HG03280 (cell line): Measurements from ENCODE around the gene SPOUT1.

Source experiments
- ATAC-seq: cut with Tn5 transposase; IDR thresholded peaks from one replicate; pipeline ENCODE4 v1.9.1; 2021; ENCODE audit warnings: mild to moderate bottlenecking, moderate library complexity; ENCODE audit not compliant: unreplicated experiment

Gene SPOUT1

DNA sequence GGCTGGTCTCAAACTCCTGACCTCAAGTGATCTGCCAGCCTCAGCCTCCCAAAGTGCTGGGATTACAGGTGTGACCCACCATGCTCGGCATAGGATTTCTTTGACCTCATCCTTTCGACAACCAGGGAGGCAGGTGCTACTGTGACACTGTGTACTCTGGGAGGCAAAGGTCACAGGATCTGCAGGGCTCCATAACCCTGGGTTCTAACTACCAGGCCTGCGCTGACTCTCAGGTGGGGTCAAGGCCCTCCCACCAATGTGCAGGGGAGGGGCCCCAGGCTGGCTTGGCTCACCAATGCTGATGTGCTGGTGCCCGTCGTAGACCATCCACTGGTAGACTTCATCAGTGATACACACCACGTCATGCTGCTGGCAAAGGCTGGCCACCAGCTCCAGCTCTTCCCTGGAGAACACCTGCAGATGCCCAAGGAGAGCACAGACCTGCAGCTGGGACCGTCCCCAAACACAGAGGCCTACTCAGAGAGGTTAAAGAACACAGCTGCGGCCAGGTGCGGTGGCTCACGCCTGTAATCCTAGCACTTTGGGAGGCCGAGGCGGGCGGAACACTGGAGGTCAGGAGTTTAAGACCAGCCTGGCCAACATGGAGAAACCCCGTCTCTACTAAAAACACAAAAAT lies 7.0 kb upstream of the SPOUT1 start:
- ATAC-seq, result no peak

DNA sequence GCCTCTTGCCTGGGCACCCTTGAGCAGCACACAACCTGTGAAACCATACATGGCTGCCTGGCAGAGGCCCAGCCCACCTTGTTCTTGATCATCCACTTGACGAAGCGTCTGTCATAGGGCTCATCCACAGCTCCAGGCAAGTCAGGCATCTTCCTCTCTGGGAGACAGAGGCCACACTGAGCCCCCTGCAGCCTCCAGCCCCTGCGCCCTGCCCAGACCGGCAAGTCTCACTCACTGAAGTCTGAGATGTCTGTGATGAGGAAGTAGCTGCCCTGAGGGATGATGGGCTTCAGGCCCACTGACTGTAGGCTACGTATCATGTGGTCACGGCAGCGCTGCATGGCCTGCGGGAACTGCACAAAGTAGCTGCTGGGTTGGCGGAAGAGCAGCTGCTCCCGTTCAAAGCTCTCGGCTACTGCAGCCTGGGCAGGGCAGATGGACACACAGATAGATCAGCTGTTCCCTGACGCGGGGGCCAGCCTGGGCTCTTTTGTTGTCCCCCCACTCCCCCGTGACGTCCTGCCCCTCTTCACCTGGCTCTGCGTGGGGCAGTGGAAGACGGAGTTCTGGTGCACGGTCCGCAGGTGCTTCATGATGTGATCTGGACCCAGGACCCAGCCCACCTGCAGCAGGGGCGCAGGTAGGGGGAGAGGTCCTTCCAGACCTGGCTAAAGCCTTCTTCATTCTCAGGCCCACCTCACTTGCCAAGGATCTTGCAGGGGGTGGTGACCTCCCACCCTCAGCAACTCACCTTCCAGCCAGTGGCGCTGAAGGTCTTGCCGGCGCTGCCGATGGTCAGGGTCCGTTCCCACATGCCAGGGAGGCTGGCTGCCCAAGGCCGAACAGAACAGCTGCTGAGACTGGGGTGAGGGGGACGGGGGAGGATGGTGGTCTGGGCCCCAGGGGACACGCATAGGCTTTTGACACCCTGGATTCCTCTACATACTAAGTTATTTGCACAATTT lies 5.9 kb upstream of the SPOUT1 start:
- no peak for ATAC-seq

- no peak for ATAC-seq
These were observed 4.1 kb upstream of the SPOUT1 start for GRCh38 chr9:128833696-128834095.

- peak; percentile 17 for ATAC-seq
These were observed 708 bp downstream of the SPOUT1 start for GRCh38 chr9:128828719-128829452.

- no peak for ATAC-seq
These were observed 1.3 kb downstream of the SPOUT1 start for GRCh38 chr9:128828267-128828666.

DNA sequence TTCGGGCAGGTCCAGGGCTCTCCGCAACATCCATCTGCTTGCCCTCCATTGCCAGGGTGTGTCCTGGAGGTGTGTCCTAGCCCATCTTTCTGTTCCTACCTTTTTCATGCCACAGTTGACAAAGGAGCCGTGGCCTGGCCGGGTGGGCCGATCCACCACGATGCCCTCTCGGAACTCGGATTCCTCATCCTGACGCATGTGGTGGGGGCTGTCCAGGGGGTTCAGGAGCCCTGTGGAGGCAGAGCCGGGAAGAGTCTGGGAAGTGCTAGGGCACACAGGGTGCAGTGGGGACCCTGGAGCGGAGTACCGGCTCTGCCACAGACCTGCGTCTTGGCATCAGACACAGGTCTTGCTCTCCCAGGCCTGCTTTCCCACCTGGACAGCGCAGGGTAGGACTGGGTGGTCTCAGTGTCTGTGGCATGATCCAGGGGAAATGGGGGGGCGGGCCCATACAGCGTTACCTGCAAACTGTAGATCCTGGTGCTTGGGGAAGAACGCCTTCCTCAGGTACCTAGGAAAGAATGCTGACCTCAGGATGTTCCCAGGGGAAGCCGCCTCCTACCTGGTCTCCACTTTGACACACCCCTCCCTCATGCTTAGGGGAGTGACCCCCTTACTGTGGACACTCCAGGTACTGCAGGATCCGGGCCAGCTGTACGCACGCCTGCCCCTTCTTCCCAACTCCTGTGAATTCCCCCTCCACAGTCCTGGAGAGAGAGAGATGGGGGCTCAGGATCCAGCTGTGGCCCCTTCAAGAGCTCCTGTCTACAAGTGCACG lies 3.5 kb downstream of the SPOUT1 start:
- no peak for ATAC-seq

DNA sequence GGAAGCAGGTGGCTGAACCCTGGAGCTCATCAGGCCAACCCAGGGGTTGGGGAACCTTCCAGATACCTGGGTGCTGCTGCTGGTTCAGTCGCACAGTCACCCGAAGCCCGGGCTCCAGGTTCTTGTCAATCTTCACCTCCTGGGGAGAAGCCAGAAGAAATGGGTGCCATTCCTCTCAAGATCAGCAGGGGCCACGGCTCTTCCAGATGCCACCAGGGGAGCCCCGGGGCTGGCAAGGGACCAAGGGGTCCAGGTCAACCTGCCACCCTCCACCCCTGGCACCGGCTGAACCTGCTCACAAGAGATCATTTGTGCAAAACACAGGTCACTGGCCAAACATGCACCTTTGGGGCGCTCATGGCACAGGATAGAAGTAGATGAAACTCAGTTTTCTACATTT lies 4.7 kb downstream of the SPOUT1 start:
- ATAC-seq, result no peak

GRCh38 chr9:128823903-128824406 lies 5.6 kb downstream of the SPOUT1 start:
- no peak for ATAC-seq

DNA sequence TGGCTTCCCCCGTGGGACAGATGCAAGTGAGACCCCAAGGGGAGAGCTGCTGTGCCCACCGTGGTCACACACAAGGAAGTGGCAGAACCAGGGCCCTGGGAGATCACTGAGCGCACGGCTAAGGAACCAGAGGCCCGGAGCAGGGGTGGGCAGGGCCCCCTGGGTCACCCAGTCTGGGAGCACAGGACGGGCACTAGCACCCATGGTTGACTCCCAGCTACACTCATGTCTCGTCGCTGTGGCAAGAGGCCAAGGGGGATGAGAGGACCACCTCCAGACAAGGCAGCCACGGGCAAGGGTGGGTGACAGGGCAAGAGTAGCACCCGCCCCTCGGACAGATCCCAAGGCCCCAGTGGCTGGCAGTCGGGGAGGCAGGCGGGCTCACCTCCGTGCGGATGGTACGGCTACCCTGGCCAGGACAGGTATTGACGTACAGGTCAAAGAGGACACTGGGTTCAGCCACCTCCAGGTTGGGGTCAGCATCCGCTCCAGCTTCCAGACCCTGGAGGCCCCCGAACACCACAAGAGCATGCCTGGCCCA lies 6.2 kb downstream of the SPOUT1 start:
- ATAC-seq, result no peak

GRCh38 chr9:128822407-128823042 lies 7.1 kb downstream of the SPOUT1 start:
- ATAC-seq, result no peak

- ATAC-seq, result no peak
These were observed 7.8 kb downstream of the SPOUT1 start for GRCh38 chr9:128821584-128822406.

- no peak for ATAC-seq
These were observed 8.7 kb downstream of the SPOUT1 start for GRCh38 chr9:128820665-128821583.

GRCh38 chr9:128819716-128820664 lies 9.6 kb downstream of the SPOUT1 start:
- ATAC-seq, result no peak

DNA sequence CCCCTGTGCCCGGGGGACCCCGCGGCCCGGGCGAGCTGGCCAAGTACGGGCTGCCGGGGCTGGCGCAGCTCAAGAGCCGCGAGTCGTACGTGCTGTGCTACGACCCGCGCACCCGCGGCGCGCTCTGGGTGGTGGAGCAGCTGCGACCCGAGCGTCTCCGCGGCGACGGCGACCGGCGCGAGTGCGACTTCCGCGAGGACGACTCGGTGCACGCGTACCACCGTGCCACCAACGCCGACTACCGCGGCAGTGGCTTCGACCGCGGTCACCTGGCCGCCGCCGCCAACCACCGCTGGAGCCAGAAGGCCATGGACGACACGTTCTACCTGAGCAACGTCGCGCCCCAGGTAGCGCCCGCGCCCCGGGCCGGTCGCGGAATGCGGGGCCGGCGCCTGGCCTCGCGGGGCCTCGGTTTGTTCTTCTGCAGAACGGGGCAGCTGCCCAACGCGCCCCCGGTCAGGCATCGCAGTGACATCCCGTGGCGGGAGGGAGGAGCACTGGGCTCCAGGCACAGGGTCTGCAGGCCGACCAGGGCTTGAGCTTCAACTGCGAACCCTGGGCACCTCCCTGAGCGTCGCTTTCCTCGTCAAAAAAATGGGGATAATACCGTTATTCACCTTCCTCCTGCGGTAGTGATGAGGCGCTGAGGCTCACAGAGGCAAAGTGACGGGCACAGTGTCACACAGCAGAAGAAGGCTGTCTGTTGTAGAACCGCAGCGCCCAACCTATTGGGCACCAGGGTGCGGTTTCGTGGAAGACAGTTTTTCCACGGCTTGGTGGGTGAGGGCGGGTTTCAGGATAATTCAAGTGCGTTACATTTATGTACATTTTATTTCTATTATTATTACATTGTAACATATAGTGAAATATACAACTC lies 10.5 kb downstream of the SPOUT1 start:
- peak; percentile 27 for ATAC-seq

DNA sequence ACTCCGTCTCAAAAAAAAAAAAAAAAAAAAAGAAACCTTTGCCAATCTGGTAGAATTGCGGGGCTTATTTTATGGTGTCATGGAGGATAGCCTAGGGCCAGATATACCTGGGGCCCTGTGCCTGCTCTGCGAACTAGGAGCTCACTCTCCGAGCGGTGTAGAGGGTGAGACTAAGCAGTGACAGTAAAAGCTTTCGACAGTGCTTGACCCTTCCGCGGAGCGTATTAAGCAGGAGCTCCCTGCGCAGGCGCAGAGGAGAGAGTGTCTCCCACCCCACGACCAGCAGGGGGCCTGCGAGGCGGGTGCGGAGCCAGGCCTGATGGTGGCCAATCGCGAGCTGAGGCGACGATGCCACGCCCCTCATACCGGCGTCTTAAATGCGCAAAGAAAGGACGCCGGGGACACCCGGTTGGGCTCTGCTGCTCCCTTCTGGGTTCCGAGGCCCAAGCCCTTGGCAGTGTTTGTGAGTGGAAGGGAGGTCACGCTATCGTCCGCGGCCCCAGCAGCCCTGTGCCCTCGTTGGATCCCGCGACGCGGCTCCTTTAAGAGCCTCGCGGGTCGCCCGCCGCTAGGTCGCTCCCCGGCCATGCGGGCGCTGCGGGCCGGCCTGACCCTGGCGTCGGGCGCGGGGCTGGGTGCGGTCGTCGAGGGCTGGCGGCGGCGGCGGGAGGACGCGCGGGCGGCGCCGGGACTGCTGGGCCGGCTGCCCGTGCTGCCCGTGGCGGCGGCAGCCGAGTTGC lies 11.3 kb downstream of the SPOUT1 start, which contains the start of gene ENDOG:
Gene ENDOG, plus strand, starts transcription at position 402 of the 740 bp plus-strand sequence. Its CDS starts 185 bp downstream, at position 587.
- ATAC-seq, result peak; percentile 93
